Tibial nerve (tissue), 4 donors: ENCODE results near the gene HOMER2. TPM values are rescaled to one million over a fixed set of nuclear protein-coding genes. Genes with fewer than 3 reads are reported as not detected.

Experiments used
- DNase-seq, 2 donors: peaks; one replicate each; pipeline ENCODE4 v3.0.0-alpha.2; 2019; ENCODE audit warnings: low spot score in 2 of 2
- H3K27ac ChIP-seq, 4 donors: fragments of 200-600 bp; sonication (generic) in 3 of 4; one replicate each; pipeline ENCODE4 v1.5.1; 2017 to 2019; ENCODE audit warnings: mild to moderate bottlenecking in 1 of 4
- H3K27me3 ChIP-seq, 2 donors: fragments of 200-600 bp; sonication (generic) in 1 of 2; one replicate each; pipeline versions ENCODE4 v1.5.1 to v1.6.0; 2017 to 2019
- H3K36me3 ChIP-seq, 3 donors: fragments of 200-600 bp; sonication (generic); one replicate each; pipeline ENCODE4 v1.5.1; 2018 to 2019
- H3K4me1 ChIP-seq, 4 donors: fragments of 200-600 bp; sonication (generic) in 3 of 4; one replicate each; pipeline ENCODE4 v1.5.1; 2017 to 2019
- H3K4me3 ChIP-seq, 4 donors: fragments of 200-600 bp; sonication (generic) in 3 of 4; one replicate each; pipeline ENCODE4 v1.5.1; 2017 to 2019; ENCODE audit warnings: mild to moderate bottlenecking in 1 of 4, moderate library complexity in 1 of 4
- H3K9me3 ChIP-seq, 4 donors: fragments of 200-600 bp; sonication (generic) in 3 of 4; one replicate each; pipeline ENCODE4 v1.5.1; 2017 to 2019
- EP300 ChIP-seq, 2 donors: sonication (generic); formaldehyde crosslinking; IDR thresholded peaks; one replicate each; pipeline ENCODE4 v1.6.1; 2017; ENCODE audit warnings: antibody characterized with exemption in 2 of 2, mild to moderate bottlenecking in 1 of 2
- POLR2A ChIP-seq, 2 donors: fragments of 450-650 bp; IDR thresholded peaks; one replicate each; pipeline ENCODE4 v1.6.1; 2017; ENCODE audit warnings: antibody characterized with exemption in 2 of 2, mild to moderate bottlenecking in 2 of 2, moderate library complexity in 2 of 2
- WGBS, 2 donors: methylation state at CpG; one replicate each; pipeline ENCODE4 v1.1.5; 2018; 5-methylcytosine and 5-hydroxymethylcytosine counted together
- total RNA-seq, 4 donors: library from RNA; depleted of rRNA; stranded (reverse); fragments of >200 nt; gene quantifications; one replicate each; pipeline ENCODE4 v1.1.0, GENCODE V29; 2016
- TF ChIP-seq, protein P1 (sequence below), 5 experiments: fragments of 200-600 bp in 3 of 5; fragments of 450-650 bp in 2 of 5; sonication (generic) in 3 of 5; IDR thresholded peaks; one replicate each; pipeline ENCODE4 v1.5.1; 2016 to 2019; ENCODE audit warnings: antibody characterized with exemption in 5 of 5, mild to moderate bottlenecking in 3 of 5, moderate library complexity in 2 of 5

HOMER2 gene
- total RNA-seq, 4 donors from 2014 or later, result 25.5 to 950 (median 39.0) TPM

DNA sequence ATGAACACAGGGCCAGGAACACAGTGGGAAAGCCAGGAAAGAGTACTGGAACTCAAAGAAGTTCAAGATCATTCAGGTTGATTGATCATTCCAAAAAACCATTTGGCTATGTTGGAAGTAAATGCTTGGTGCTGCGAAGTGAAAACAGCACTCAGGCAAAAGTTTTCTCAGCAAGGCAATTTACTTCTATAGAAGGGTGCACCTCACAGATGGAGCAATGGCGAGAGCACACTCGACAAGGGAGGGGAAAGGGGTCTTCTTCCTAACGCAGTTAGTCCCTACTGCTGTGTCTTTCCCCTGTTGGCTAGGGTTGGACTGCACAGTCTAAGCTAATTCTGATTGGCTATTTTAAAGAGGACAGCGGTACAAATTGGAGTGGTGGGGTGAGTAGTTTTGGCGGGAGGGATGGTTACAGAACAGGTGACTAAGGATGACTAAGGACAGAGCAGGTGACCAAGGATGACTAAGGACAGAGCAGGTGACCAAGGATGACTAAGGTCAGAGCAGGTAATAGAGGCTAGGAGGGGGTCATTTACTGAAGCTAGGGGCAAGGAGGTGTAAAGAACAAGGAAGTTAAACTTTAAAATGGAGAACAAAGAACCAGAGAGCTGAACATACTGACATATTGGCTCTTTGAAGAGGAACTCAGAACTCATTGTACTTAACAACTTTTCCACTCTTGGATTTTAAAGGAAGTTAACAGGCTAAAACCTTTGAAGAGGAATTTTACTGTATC is 43.3 kb downstream of the HOMER2 start:
- Histone ChIP-seq H3K27ac (no peak overlapping the region), H3K9me3 (peaks cover 0 to 11% (median 0%) of the 10 kb centered on the region in 4 donors), H3K4me1 (no peaks in the 10 kb centered on the region), H3K27me3 (no peaks in the 10 kb centered on the region), H3K4me3 (no peak overlapping the region), H3K36me3 (peaks cover 0 to 4% (median 0%) of the 10 kb centered on the region in 3 donors)
- DNase-seq, result no peak
- TF ChIP-seq POLR2A (IDR thresholded peaks at IDR 0.05), result no peak
- no peak for TF ChIP-seq EP300 (IDR thresholded peaks at IDR 0.05)
- TF ChIP-seq, protein P1, sequence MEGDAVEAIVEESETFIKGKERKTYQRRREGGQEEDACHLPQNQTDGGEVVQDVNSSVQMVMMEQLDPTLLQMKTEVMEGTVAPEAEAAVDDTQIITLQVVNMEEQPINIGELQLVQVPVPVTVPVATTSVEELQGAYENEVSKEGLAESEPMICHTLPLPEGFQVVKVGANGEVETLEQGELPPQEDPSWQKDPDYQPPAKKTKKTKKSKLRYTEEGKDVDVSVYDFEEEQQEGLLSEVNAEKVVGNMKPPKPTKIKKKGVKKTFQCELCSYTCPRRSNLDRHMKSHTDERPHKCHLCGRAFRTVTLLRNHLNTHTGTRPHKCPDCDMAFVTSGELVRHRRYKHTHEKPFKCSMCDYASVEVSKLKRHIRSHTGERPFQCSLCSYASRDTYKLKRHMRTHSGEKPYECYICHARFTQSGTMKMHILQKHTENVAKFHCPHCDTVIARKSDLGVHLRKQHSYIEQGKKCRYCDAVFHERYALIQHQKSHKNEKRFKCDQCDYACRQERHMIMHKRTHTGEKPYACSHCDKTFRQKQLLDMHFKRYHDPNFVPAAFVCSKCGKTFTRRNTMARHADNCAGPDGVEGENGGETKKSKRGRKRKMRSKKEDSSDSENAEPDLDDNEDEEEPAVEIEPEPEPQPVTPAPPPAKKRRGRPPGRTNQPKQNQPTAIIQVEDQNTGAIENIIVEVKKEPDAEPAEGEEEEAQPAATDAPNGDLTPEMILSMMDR (IDR thresholded peaks at IDR 0.05), result no peak
- WGBS, 2 donors, result 96 to 98% methylated on average over 6 of the region's 6 CpGs

GRCh38 chr15:82907350-82907749 is 45.2 kb downstream of the HOMER2 start:
- Histone ChIP-seq H3K4me1 (no peaks in the 10 kb centered on the region), H3K36me3 (peaks cover 0 to 4% (median 0%) of the 10 kb centered on the region in 3 donors), H3K27ac (no peak overlapping the region), H3K27me3 (no peaks in the 10 kb centered on the region), H3K4me3 (no peak overlapping the region), H3K9me3 (peaks cover 0 to 11% (median 0%) of the 10 kb centered on the region in 4 donors)
- no peak for DNase-seq
- WGBS, 2 donors, result 91 to 97% methylated on average over 1 of the region's 1 CpG
- TF ChIP-seq, protein P1 (IDR thresholded peaks at IDR 0.05), result no peak
- no peak for TF ChIP-seq POLR2A (IDR thresholded peaks at IDR 0.05)
- TF ChIP-seq EP300 (IDR thresholded peaks at IDR 0.05), result no peak

DNA sequence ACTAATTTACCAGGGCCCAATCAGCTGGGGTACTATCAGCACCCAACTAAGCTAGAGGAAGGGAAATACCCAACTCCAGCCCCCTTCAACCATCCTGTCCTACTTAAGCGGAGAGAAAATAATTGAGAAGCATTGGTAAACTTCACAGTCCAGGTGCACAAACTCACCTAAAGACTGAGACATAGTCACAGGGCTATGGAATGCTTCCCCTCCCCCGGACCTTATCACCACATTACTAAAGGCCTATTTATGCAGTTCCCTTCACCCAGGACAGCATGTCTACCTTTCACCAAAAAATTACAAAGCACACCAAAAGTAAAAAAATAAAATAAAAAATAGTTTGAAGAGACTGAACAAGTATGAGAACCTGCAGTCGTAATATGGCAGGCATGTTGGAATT is 47.9 kb downstream of the HOMER2 start:
- WGBS, 2 donors, result 91 to 96% methylated on average over 3 of the region's 3 CpGs
- H3K27ac ChIP-seq, result no peak overlapping the region

DNA sequence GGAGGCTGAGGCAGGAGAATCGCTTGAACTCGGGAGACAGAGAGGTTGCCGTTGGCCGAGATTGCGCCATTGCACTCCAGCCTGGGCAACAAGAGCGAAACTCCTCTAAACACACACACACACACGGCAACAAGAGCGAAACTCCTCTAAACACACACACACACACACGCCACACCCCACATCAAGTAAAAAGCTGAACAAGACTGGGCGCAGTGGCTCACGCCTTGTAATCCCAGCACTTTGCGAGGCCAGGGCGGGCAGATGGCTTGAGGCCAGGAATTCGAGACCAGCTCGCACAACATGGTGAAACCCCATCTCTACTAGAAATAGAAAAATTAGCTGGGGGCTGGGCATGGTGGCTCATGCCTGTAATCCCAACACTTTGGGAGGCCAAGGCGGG is 49.0 kb downstream of the HOMER2 start:
- DNase-seq, result no peak
- H3K4me1 ChIP-seq, result no peaks in the 10 kb centered on the region
- H3K9me3 ChIP-seq, result peaks cover 0 to 1% (median 0%) of the 10 kb centered on the region in 4 donors
- TF ChIP-seq, protein P1 (IDR thresholded peaks at IDR 0.05), result no peak
- no peak for TF ChIP-seq POLR2A (IDR thresholded peaks at IDR 0.05)
- no peak for TF ChIP-seq EP300 (IDR thresholded peaks at IDR 0.05)
- H3K27me3 ChIP-seq, result no peaks in the 10 kb centered on the region
- 94 to 96% methylated on average over 16 of the region's 16 CpGs for WGBS, 2 donors
- no peaks in the 10 kb centered on the region for H3K36me3 ChIP-seq
- H3K27ac ChIP-seq, result no peak overlapping the region
- H3K4me3 ChIP-seq, result no peak overlapping the region

More for the DNA sequence above, 47.9 kb downstream of the HOMER2 start:
- peaks cover 0 to 11% (median 0%) of the 10 kb centered on the region in 4 donors for H3K9me3 ChIP-seq
- H3K36me3 ChIP-seq, result peaks cover 0 to 4% (median 0%) of the 10 kb centered on the region in 3 donors
- H3K4me3 ChIP-seq, result no peak overlapping the region
- no peak for DNase-seq
- no peaks in the 10 kb centered on the region for H3K27me3 ChIP-seq
- no peaks in the 10 kb centered on the region for H3K4me1 ChIP-seq
- TF ChIP-seq, protein P1 (IDR thresholded peaks at IDR 0.05), result no peak
- TF ChIP-seq EP300 (IDR thresholded peaks at IDR 0.05) (no peak), POLR2A (IDR thresholded peaks at IDR 0.05) (no peak)

GRCh38 chr15:82901114-82901805 is 51.3 kb downstream of the HOMER2 start:
- H3K4me1 ChIP-seq, result no peaks in the 10 kb centered on the region
- TF ChIP-seq, protein P1 (IDR thresholded peaks at IDR 0.05), result no peak
- TF ChIP-seq EP300 (IDR thresholded peaks at IDR 0.05), result no peak
- no peak for TF ChIP-seq POLR2A (IDR thresholded peaks at IDR 0.05)
- H3K4me3 ChIP-seq, result no peak overlapping the region
- no peak for DNase-seq
- H3K27me3 ChIP-seq, result no peaks in the 10 kb centered on the region
- 80 to 84% methylated on average over 6 of the region's 6 CpGs for WGBS, 2 donors
- H3K36me3 ChIP-seq, result no peaks in the 10 kb centered on the region
- no peak overlapping the region for H3K27ac ChIP-seq
- no peaks in the 10 kb centered on the region for H3K9me3 ChIP-seq
